ENCODE results near the gene FETUB.
"Not testable (repeated sequence)": the region's sequence is repeated elsewhere in the genome, so short reads cannot be mapped to it uniquely, and the experiment has no call there.

The FETUB gene

DNA sequence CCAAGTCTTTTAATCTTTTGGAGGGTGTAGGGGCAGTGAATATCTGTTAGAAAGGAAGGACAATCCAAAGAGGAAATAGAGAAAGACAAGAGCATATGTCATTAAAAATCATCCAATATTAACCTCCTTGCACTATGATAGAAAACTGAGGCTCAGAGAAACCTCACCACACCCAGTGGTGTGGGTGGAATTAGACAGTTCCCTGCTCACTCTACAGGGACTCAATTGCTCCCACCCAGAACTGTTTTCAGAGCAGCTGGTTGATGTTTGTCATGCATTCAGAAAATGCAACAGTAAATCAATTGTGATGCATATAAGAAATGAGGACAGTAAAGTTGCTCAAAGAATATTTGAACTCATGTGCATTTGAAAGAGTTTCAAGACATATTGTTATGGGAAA lies 62.3 kb downstream of the FETUB start:
- H3K9me3 ChIP-seq (ENCODE audit: control extremely low read depth in 1 of 5, control insufficient read depth in 4 of 5, insufficient read depth in 2 of 5, low read depth in 1 of 5, low read length in 4 of 5); H3K27me3 ChIP-seq (replicated peaks in 2 of 5; ENCODE audit: control insufficient read depth in 4 of 5, insufficient read depth in 5 of 5, low read length in 4 of 5); DNase-seq; CTCF ChIA-PET; H3K4me3 ChIP-seq (ENCODE audit: control insufficient read depth in 1 of 7, extremely low read depth in 1 of 7, insufficient read depth in 4 of 7, low read depth in 2 of 7, low read length in 6 of 7); H3K27ac ChIP-seq (ENCODE audit: insufficient read depth in 1 of 2, low read depth in 1 of 2, low read length in 2 of 2, poor library complexity in 1 of 2, severe bottlenecking in 2 of 2); H3K36me3 ChIP-seq (ENCODE audit: control insufficient read depth in 4 of 4, insufficient read depth in 4 of 4, low read length in 3 of 4); POLR2A ChIA-PET: not testable (repeated sequence)
- peaks cover 3 to 15% (median 11%) of the 10 kb centered on the region in 4 experiments for H3K4me1 ChIP-seq (ENCODE audit: control extremely low read depth in 1 of 4, control insufficient read depth in 4 of 4, insufficient read depth in 4 of 4, low read length in 3 of 4)

Data from common myeloid progenitor, CD34-positive (primary cell).